HUES48 (cell line): ENCODE measurements around the gene BPIFB1.

ENCODE experiments used
- H3K27ac ChIP-seq: one replicate; pipeline ENCODE4 v1.7.0; 2013; ENCODE audit warnings: low read depth, low read length, inconsistent platforms
- H3K27me3 ChIP-seq: 2 replicates; pipeline ENCODE4 v1.6.1; 2013; ENCODE audit warnings: mild to moderate bottlenecking, low read length; ENCODE audit not compliant: control insufficient read depth, insufficient read depth
- H3K36me3 ChIP-seq: 2 replicates; pipeline ENCODE4 v1.6.1; 2013; ENCODE audit warnings: low read length; ENCODE audit not compliant: control insufficient read depth, insufficient read depth
- H3K4me1 ChIP-seq: 2 replicates; pipeline ENCODE4 v1.6.1; 2013; ENCODE audit warnings: mild to moderate bottlenecking, low read length; ENCODE audit not compliant: control insufficient read depth, insufficient read depth
- H3K4me3 ChIP-seq: 2 replicates; pipeline ENCODE4 v1.5.1; 2013; ENCODE audit warnings: mild to moderate bottlenecking, low read depth, low read length
- H3K9ac ChIP-seq: 2 replicates; pipeline ENCODE4 v1.6.1; 2013; ENCODE audit warnings: mild to moderate bottlenecking, low read depth, low read length, moderate library complexity
- H3K9me3 ChIP-seq: 2 replicates; pipeline ENCODE4 v1.6.1; 2013; ENCODE audit warnings: low read length; ENCODE audit not compliant: control insufficient read depth, insufficient read depth

BPIFB1 gene

DNA sequence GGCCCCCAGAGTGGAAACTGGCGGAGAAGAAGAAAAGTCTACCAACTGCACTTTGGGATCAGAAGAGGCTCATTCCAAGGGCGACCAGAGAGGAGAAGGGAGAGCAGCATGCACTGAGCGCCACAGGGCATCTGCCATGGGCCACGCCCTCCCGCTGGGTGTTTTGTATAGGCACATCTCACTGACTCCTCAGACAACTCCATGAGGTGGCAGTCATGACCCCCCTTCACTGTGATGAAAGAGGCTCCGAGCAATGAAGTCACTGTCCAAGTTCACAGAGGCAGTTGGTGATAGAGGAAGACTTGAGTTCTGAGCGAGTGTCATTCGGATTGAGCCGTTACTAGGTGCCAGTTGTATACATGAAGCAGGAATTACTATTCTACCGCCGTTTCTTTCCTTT is 15.4 kb downstream of the BPIFB1 start:
- no peak overlapping the region for H3K4me3 ChIP-seq
- no peaks in the 10 kb centered on the region for H3K9me3 ChIP-seq
- H3K9ac ChIP-seq = no peak overlapping the region
- no peaks in the 10 kb centered on the region for H3K36me3 ChIP-seq
- H3K4me1 ChIP-seq = 0 out of 2 replicates have a peak, but pooled peaks cover 4% of the 10 kb centered on the region
- no peak overlapping the region for H3K27ac ChIP-seq
- H3K27me3 ChIP-seq = no peaks in the 10 kb centered on the region; the same call in 1 of the 2 replicates

- H3K4me3 ChIP-seq = no peak overlapping the region
These were observed 16.1 kb downstream of the BPIFB1 start for GRCh38 chr20:33299111-33299603.

GRCh38 chr20:33301192-33301930 is 18.3 kb downstream of the BPIFB1 start:
- 0 out of 2 replicates have a peak, but pooled peaks cover 4% of the 10 kb centered on the region for H3K4me1 ChIP-seq
- no peaks in the 10 kb centered on the region for H3K9me3 ChIP-seq
- H3K4me3 ChIP-seq = no peak overlapping the region
- H3K27ac ChIP-seq = no peak overlapping the region
- H3K36me3 ChIP-seq = no peaks in the 10 kb centered on the region
- no peaks in the 10 kb centered on the region; the same call in 1 of the 2 replicates for H3K27me3 ChIP-seq
- H3K9ac ChIP-seq = no peak overlapping the region

More at GRCh38 chr20:33299111-33299603, 16.1 kb downstream of the BPIFB1 start:
- H3K9me3 ChIP-seq = no peaks in the 10 kb centered on the region
- no peaks in the 10 kb centered on the region for H3K36me3 ChIP-seq
- 0 out of 2 replicates have a peak, but pooled peaks cover 4% of the 10 kb centered on the region for H3K4me1 ChIP-seq
- H3K9ac ChIP-seq = no peak overlapping the region
- no peak overlapping the region for H3K27ac ChIP-seq
- no peaks in the 10 kb centered on the region; the same call in 1 of the 2 replicates for H3K27me3 ChIP-seq

GRCh38 chr20:33303595-33303994 is 20.6 kb downstream of the BPIFB1 start:
- Histone ChIP-seq H3K4me3 (no peak overlapping the region), H3K36me3 (no peaks in the 10 kb centered on the region), H3K27ac (no peak overlapping the region), H3K9ac (no peak overlapping the region), H3K27me3 (no peaks in the 10 kb centered on the region), H3K9me3 (no peaks in the 10 kb centered on the region), H3K4me1 (no peaks in the 10 kb centered on the region)

GRCh38 chr20:33304046-33304445 is 21.0 kb downstream of the BPIFB1 start:
- Histone ChIP-seq H3K4me3 (no peak overlapping the region), H3K27me3 (no peaks in the 10 kb centered on the region), H3K27ac (no peak overlapping the region), H3K9me3 (no peaks in the 10 kb centered on the region), H3K4me1 (no peaks in the 10 kb centered on the region), H3K9ac (no peak overlapping the region), H3K36me3 (no peaks in the 10 kb centered on the region)

GRCh38 chr20:33305589-33306057 is 22.6 kb downstream of the BPIFB1 start:
- H3K4me3 ChIP-seq = no peak overlapping the region
- H3K36me3 ChIP-seq = no peaks in the 10 kb centered on the region
- no peak overlapping the region for H3K27ac ChIP-seq
- H3K4me1 ChIP-seq = no peaks in the 10 kb centered on the region
- no peaks in the 10 kb centered on the region for H3K9me3 ChIP-seq
- no peak overlapping the region for H3K9ac ChIP-seq
- H3K27me3 ChIP-seq = no peaks in the 10 kb centered on the region

GRCh38 chr20:33306228-33306627 is 23.2 kb downstream of the BPIFB1 start:
- Histone ChIP-seq H3K27me3 (no peaks in the 10 kb centered on the region), H3K4me3 (no peak overlapping the region), H3K9me3 (no peaks in the 10 kb centered on the region), H3K36me3 (no peaks in the 10 kb centered on the region), H3K27ac (no peak overlapping the region), H3K9ac (no peak overlapping the region), H3K4me1 (no peaks in the 10 kb centered on the region)

DNA sequence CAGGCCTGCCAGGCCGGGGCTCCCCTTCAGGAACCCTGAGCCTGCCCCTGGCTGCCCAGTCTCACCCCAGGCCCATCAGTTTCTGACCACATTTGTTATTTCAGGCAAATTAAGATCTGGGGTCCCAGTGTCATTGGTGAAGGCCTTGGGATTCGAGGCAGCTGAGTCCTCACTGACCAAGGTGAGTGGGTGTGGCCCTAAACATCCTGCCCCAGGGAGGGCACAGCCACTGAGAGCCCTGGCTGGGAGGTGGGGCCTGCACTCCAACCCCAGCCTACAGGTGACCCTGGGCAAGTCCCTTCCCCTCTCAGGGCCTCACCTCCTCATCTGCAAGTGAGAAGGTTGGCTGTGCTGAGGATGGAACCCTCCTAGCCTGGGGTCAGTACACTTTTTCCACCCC is 23.8 kb downstream of the BPIFB1 start:
- no peaks in the 10 kb centered on the region for H3K27me3 ChIP-seq
- H3K9me3 ChIP-seq = no peaks in the 10 kb centered on the region
- no peak overlapping the region for H3K4me3 ChIP-seq
- no peaks in the 10 kb centered on the region for H3K36me3 ChIP-seq
- no peaks in the 10 kb centered on the region for H3K4me1 ChIP-seq
- H3K9ac ChIP-seq = no peak overlapping the region
- H3K27ac ChIP-seq = no peak overlapping the region

DNA sequence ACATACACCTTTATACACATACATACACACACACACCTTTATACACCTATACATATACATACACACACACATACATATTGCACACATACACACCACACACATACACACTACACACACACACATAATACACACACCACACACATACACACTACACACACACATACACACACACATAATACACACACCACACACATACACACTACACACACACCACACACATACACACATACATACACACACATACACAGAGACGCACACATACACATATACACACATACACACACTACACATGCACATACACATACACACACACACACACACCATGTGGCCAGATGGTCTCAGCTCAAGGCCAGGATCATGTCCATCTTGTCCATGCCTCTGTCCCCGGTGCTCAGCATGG is 25.7 kb downstream of the BPIFB1 start:
- Histone ChIP-seq H3K4me1 (no peaks in the 10 kb centered on the region), H3K9me3 (no peaks in the 10 kb centered on the region), H3K9ac (no peak overlapping the region), H3K4me3 (no peak overlapping the region), H3K36me3 (no peaks in the 10 kb centered on the region), H3K27me3 (no peaks in the 10 kb centered on the region), H3K27ac (no peak overlapping the region)

DNA sequence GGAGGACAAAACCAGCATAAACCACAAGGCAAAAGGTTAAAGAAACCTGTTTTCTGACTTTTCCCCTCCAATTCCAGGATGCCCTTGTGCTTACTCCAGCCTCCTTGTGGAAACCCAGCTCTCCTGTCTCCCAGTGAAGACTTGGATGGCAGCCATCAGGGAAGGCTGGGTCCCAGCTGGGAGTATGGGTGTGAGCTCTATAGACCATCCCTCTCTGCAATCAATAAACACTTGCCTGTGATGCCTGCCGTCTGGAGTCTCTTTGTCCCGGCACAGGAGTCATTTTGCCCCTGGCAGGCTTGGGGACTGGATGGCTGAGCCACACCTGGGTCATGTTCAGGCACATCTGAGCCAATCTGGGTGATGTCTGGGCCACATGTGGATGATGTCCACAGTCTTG is 26.6 kb downstream of the BPIFB1 start:
- H3K27me3 ChIP-seq = no peaks in the 10 kb centered on the region
- H3K4me1 ChIP-seq = no peaks in the 10 kb centered on the region
- H3K27ac ChIP-seq = no peak overlapping the region
- H3K4me3 ChIP-seq = no peak overlapping the region
- H3K36me3 ChIP-seq = no peaks in the 10 kb centered on the region
- H3K9me3 ChIP-seq = no peaks in the 10 kb centered on the region
- H3K9ac ChIP-seq = no peak overlapping the region

DNA sequence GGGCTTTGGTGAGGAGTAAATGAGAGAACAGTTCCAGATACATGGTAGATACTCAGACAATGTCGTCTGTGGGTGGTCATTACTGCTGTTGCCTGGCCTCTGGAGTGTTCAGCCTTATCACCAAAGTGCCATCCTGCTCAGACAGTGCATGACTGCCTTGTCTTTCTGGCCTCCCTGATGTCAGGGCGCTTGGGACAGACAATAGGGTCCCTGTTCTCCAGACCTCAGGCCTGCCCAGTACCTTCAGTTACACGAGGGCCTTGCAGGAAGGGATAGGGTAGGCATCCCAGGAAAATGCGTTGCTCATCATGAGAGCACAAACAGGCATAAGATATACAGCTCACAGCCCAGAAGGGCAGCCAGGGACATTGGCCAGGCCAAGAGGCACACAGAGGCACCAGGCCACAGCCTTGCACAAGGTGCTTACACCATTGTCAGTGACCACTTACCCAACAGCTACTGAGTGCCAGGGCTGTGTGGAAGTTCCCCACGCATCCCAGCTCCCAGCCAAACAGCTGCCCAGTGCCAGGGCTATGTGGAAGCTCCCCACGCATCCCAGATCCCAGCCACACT is 27.4 kb downstream of the BPIFB1 start:
- no peaks in the 10 kb centered on the region for H3K27me3 ChIP-seq
- H3K9ac ChIP-seq = no peak overlapping the region
- H3K4me1 ChIP-seq = no peaks in the 10 kb centered on the region
- no peaks in the 10 kb centered on the region for H3K36me3 ChIP-seq
- H3K4me3 ChIP-seq = no peak overlapping the region
- no peaks in the 10 kb centered on the region for H3K9me3 ChIP-seq
- no peak overlapping the region for H3K27ac ChIP-seq
